ENCODE data around the gene UNC119B. TPM values are rescaled to one million over a fixed set of nuclear protein-coding genes. Genes with fewer than 3 reads are reported as not detected.

Gene UNC119B
- total RNA-seq, 1 donor from 2014 or later = 15.1 TPM

DNA sequence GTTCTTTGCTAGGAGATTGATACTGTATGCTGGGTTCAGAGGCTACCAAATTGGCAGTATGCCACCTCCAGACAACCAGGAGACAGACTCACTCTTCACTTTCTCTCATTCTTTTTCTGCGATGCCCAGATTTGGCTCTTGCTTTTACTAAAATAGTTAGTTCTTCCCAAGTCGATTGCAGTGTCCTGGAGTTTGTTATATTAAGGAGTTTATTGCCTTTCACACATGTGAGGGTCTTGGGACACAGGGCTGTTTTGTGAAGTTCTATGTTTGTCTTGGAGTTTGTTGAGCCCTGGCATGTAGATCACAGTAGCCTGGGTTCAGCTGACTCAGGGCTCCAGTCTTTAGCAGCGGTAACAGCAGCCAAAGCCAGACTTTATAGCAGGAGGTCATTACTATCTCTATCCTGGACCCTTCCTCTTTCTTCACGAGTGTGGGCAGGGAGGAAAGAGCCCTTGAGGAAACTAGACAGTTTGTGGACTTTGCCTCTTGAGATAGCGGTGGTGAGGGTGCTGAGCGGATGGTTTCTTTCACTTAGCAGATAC is 21.7 kb upstream of the UNC119B start:
- DNase-seq = peak; percentile 25

GRCh38 chr12:120689397-120690082 is 20.7 kb upstream of the UNC119B start:
- DNase-seq = no peak

- no peak for DNase-seq
Measured at GRCh38 chr12:120690083-120690450, 20.2 kb upstream of the UNC119B start.

DNA sequence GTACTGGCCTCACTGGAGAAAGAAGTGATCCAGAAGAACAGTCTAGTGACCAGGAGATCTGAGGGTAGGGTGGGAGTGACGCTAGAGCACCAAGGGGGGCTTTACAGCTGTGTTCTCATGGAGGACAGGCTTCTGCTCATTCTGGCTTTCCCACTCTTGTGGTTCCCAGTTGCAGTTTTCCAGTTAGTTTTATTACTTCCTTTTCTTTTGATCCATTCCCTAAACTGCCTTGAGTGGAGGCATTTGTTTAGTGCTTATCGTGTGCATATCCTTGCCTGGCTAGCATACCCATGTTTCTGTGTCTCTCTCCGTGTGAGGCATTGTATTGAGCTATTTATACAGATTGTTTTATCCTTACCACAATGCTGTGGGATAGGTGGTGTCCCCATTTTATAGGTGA is 19.3 kb upstream of the UNC119B start:
- DNase-seq = no peak

DNA sequence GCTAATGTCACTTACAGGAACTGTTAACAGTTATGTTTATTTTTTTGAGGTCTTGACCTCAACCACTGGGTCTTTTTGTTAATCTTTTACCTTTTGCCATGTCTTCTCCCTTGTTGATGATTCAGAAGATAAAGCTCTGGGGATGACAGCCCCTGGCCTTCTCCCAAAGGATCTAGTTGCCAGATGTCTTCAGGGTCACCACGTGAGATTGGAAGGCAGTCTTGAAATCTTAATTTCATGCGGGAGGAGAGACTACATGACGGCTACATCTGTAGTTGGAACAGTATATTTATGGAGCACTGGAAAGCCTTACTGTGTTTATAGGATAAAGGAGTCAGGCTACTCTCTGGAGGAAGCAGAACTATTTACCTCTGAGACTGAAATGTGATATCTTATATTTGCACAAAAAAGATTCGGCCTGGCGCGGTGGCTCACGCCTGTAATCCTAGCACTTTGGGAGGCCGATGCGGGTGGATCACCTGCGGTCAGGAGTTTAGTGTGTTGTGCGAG is 17.7 kb upstream of the UNC119B start:
- DNase-seq = no peak

DNA sequence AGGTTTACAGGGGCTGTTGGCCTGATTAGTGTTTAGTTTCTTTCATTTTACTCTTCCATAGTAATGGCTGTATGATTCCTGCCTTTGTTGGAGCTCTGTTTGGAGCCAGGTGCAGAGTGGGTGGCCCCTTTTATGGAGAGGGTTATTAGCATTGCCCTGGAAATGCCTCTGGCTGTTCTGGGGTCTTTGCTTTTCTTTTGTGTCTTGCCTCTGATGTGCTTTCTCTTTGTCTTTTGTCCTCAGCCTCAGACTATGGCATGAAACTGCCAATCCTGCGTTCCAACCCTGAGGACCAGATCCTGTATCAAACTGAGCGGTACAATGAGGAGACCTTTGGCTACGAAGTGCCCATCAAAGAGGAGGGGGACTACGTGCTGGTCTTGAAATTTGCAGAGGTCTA is 16.4 kb upstream of the UNC119B start:
- DNase-seq = no peak

DNA sequence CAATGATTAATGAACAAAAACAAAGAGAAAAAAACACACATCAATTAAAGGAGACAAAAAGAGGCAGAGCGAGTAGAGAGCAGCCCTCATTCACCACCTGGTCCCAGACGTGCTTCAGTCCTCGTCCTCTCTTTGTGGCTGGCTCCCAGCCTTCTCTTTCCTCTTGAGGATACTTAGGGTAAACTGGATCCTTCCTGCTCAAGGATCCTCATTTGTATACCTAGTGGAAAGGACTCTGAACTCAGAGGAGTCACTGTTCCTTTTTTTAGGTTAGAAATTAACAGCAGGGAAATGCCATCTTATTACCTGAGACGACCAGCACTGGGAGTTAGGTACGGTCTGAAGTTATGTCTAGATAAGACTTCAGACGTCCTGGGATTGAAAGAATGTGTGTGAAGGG is 13.6 kb upstream of the UNC119B start:
- no peak for DNase-seq

DNA sequence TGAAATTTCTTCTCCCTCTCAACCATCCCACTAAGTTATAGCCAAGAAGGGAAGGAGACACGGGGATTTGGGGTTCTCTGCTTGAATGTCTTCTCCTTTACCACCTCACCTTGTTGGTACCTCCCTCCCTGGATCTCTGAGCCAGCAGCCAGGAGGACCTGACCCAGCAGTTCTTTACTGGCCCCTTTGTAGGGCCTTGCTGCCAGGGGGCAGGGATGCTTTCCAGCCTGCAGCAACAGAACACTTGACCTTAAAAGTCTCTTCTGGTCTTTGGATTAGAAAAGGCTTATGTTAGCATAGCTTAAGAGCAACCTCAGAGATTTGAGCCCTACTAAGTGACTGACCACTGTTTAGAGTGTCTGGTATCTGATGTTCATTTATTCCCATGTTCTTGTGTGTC is 12.9 kb upstream of the UNC119B start:
- no peak for DNase-seq

- DNase-seq = no peak
Measured at GRCh38 chr12:120698665-120699064, 11.6 kb upstream of the UNC119B start.

- no peak for DNase-seq
Measured at GRCh38 chr12:120699553-120699952, 10.7 kb upstream of the UNC119B start.

GRCh38 chr12:120700886-120701285 is 9.4 kb upstream of the UNC119B start:
- DNase-seq = no peak

DNA sequence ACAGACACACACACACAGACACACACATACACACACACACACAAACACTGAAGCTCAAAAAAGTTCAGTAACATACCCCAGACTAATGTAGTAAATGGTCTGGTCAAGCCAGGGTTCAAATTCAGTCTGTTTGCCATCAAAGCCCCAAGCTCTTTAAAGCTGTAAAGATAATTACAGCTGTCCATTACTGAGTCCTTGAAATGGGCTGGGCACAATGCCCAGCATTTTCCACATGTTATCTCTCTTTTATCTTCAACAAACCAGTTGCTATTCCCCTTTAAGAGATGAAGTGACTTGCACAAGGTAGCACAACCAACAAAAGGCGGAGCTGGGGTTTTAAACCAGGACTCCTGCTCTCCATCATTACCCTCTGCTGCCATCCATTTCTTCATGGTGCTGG is 7.6 kb upstream of the UNC119B start:
- no peak for DNase-seq

GRCh38 chr12:120703311-120703942 is 6.8 kb upstream of the UNC119B start:
- no peak for DNase-seq

DNA sequence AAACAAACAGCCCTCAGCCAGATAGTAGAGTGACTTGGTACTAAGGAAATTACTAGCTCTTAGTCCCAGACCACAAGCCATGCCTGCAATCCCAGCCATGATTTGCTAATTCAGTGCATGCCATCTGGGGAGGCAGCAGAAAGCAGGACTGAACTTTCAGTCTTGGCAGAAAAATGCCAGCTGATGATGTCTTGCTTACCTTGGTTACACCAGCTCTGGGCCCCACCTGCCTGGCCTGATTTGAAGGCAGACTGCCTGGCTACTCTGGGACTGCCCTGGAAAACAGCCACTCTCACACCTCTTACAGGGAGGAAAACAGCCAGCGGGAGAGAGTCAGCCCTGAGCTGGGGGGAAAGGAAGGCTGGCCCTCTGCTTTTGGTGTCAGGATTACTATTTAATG is 4.6 kb upstream of the UNC119B start:
- DNase-seq = no peak

DNA sequence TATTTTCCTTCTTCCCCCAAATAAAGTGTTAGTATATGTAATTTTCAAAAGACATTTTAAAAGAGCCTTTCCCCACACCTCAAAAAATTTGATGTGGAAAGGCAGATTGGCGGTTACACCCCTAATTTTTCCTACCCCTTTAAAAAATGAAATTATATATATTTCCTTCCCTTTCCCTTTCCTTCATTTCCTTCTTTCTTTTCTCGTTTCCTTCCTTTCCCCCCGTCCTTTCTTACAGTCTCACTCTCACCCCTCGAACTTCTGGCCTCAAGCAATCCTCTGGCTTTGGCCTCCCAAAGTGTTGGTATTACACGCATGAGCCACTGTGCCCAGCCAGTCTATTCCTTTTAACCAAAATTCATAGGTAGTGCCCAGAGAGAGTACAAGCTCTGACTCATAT is 4.2 kb upstream of the UNC119B start:
- DNase-seq = no peak

DNA sequence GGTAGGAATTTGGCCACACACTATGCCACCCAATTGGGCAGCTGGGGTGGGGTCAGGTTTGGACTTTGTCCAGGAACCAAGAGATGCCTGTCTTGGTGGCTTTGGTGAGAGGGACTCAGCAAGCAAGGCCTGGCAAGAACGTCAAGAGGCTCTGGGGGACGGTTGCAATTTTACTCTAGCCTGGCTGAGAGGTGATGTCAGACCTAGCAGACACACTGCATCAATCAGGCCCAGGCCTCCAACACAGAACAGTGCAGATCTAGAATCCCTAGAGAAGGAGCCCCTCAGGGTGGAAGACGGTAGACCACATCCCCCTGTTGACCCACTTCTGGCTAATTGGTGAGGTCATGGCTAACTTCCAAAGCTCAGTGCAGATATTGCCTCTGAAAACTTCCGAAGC is 1.6 kb upstream of the UNC119B start:
- DNase-seq = no peak

DNA sequence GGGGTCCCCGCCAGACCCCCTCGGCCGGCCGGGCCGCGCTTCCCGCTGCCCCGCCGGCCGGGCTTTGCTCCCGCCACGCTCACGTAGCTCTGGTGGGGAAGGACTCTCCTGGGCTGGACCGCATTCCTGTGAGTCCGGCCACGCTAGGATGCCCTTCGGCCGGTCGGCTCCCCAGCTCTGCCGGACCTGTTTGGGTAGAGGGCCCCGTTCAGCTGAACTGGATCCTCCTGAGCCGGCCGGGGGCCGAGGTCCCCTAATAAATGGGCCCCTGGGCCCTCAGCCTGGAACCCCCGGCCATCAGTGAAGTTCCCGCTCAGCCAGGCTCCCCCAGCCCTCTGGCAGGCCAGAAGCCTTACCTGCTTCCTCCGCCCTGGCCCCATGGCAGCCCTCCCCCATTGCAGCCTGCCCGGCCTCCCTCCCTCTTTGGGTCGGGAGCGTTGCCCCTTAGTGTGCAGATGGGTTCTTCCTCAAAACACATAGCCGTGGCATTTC is 593 bp downstream of the UNC119B start:
- DNase-seq = no peak

GRCh38 chr12:120711411-120711810 is 1.2 kb downstream of the UNC119B start:
- no peak for DNase-seq

GRCh38 chr12:120712610-120713009 is 2.4 kb downstream of the UNC119B start:
- DNase-seq = no peak

DNA sequence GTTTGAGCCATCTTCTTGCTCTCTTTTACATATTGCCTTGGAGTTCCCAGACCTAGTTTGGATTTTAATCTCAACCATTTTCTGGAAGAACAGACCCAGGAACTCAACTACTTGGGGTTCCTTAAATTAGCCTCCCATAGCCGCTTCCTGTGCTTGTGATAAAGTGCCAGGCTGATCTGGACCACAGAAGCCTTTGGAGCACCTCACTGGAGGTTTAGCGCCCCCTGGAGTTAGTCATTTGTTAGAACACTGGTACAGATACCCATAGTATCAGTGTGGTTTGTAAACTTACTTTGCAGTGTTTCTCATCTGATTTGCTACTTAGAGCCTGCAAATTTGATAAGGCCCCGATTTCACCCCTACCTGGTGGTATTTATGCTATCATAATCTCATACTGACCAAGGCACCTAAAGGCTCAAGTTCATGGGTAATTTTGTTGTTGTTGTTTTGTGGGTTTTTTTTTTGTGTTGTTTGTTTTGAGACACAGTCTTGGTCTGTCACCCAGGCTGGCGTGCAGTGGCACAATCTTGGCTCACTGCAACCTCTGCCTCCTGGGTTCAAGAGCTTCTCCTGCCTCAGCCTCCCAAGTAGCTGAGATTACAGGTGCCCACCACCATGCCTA is 3.7 kb downstream of the UNC119B start:
- DNase-seq = peak; percentile 92

GRCh38 chr12:120718055-120718454 is 7.8 kb downstream of the UNC119B start:
- DNase-seq = no peak

DNA sequence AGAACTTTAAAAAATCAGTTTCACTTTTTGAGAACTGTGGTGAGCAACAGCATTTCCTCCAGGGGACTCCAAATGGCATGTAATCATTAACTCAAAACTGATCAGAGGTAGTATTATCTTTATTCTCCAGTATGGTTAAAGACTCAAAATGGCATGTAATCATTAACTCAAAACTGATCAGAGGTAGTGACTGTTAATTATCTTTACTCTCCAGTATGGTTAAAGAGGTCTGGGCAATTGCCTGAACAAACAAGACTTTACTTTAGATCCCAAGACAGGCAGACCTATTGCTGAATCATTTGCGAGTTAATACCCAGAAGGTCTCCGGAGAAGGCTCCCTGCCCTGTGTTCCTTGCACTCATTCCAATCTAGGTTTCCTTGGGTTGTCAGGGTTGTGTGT is 8.8 kb downstream of the UNC119B start:
- no peak for DNase-seq

Data from tongue (tissue), 2 donors.